CD4-positive, CD25-positive, alpha-beta regulatory T cell (primary cell): ENCODE results near the gene ETDA. TPM values are rescaled to one million over a fixed set of nuclear protein-coding genes. Genes with fewer than 3 reads are reported as not detected.
"Not testable (repeated sequence)": the region's sequence is repeated elsewhere in the genome, so short reads cannot be mapped to it uniquely, and the experiment has no call there.

Experiments used
- ATAC-seq, 2 donors: fragments of 150-1000 bp; cut with Tn5 transposase; one replicate each; pipeline ENCODE4 v1.10.0; 2021; ENCODE audit warnings: low read depth in 2 of 2, moderate number of reproducible peaks in 2 of 2, moderate library complexity in 1 of 2
- DNase-seq, 3 donors: peaks; one replicate each; pipeline versions ENCODE4 v3.0.0 to v3.0.0-alpha.2; 2012 to 2022; ENCODE audit warnings: mixed read lengths in 1 of 3
- H3K27ac ChIP-seq: one replicate; pipeline ENCODE4 v1.7.0; 2013; ENCODE audit warnings: mild to moderate bottlenecking, low read length; ENCODE audit not compliant: insufficient read depth, poor library complexity, severe bottlenecking
- H3K27me3 ChIP-seq: one replicate; pipeline ENCODE4 v1.7.0; 2013; ENCODE audit warnings: low read length; ENCODE audit not compliant: control insufficient read depth, insufficient read depth
- H3K36me3 ChIP-seq: one replicate; pipeline ENCODE4 v1.7.0; 2013; ENCODE audit warnings: mild to moderate bottlenecking, low read length, moderate library complexity; ENCODE audit not compliant: control insufficient read depth, insufficient read depth
- H3K4me1 ChIP-seq: 2 replicates; pipeline ENCODE4 v1.7.0; 2013; ENCODE audit warnings: mild to moderate bottlenecking, low read length; ENCODE audit not compliant: insufficient read depth, control insufficient read depth, poor library complexity, severe bottlenecking
- H3K4me3 ChIP-seq: one replicate; pipeline ENCODE4 v1.7.0; 2013; ENCODE audit warnings: low read depth, mild to moderate bottlenecking, low read length, moderate library complexity
- H3K9me3 ChIP-seq, 2 experiments: 1 replicate in 1 of 2; 2 replicates in 1 of 2; pipeline ENCODE4 v1.7.0; 2013; ENCODE audit warnings: low read length in 2 of 2, mild to moderate bottlenecking in 1 of 2, moderate library complexity in 1 of 2; ENCODE audit not compliant: control insufficient read depth in 2 of 2
- H3K27ac Mint-ChIP-seq, 3 donors: one replicate each; pipeline ENCODE4 v1.8.0; 2020 to 2022; ENCODE audit warnings: mild to moderate bottlenecking in 3 of 3, mixed read lengths in 3 of 3, moderate library complexity in 2 of 3
- H3K27me3 Mint-ChIP-seq: one replicate; pipeline ENCODE4 v1.8.0; 2022; ENCODE audit warnings: mild to moderate bottlenecking, mixed read lengths
- H3K36me3 Mint-ChIP-seq: one replicate; pipeline ENCODE4 v1.8.0; 2020; ENCODE audit warnings: mixed read lengths
- H3K4me1 Mint-ChIP-seq, 4 donors: one replicate each; pipeline ENCODE4 v1.8.0; 2020 to 2022; ENCODE audit warnings: mixed read lengths in 4 of 4, mild to moderate bottlenecking in 1 of 4
- H3K4me3 Mint-ChIP-seq, 4 donors: one replicate each; pipeline ENCODE4 v1.8.0; 2020 to 2022; ENCODE audit warnings: mild to moderate bottlenecking in 4 of 4, mixed read lengths in 4 of 4, moderate library complexity in 3 of 4
- H3K9me3 Mint-ChIP-seq, 7 donors: one replicate each; pipeline ENCODE4 v1.8.0; 2020 to 2022; ENCODE audit warnings: mixed read lengths in 7 of 7, mild to moderate bottlenecking in 3 of 7, moderate library complexity in 2 of 7
- polyA plus RNA-seq, 4 donors: library from polyadenylated mRNA; unstranded; fragments of 300-500 nt; fragmentation: Illumina TruSeq; gene quantifications; one replicate each; pipeline ENCODE4 v1.2.3, GENCODE V29; 2021
- total RNA-seq: library from RNA; stranded (reverse); gene quantifications from one replicate; pipeline ENCODE4 v1.2.3, GENCODE V29; 2022

The ETDA gene
- total RNA-seq (not detected), polyA plus RNA-seq (not detected)

DNA sequence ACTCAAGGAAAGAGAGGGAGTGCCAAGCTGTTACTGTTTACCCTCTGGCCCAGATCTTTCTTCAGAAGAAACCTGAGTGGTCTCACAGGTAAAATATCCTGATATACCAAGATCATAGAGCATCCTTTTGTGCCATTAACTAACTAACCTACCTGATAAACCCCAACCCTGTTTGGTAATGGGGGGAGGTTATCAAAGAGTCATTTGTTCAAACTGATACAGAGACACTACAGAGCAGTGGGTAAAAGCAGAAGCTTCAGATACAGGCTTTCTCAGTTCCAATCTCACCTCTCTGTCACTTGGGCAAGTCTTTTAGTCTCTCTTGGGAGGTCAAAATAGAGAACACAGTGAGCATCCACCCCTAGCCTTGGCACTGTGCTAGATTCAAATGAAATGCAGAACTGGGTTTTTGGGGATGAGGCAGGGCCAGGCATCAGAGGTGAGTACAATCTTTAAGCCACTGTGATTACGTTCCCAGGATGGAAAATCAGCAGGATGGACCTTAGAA lies at the start of gene ETDA:
Gene ETDA (plus strand): TSS at position 51 of the 508 bp plus-strand sequence. CDS start 1,216 bp downstream, outside the sequence.
- not testable (repeated sequence) for ATAC-seq, H3K4me1 ChIP-seq, H3K36me3 ChIP-seq, H3K4me3 Mint-ChIP-seq, H3K27me3 ChIP-seq, H3K27ac Mint-ChIP-seq, H3K36me3 Mint-ChIP-seq, H3K4me1 Mint-ChIP-seq, H3K4me3 ChIP-seq, H3K9me3 Mint-ChIP-seq, H3K27ac ChIP-seq, DNase-seq, H3K9me3 ChIP-seq, H3K27me3 Mint-ChIP-seq

DNA sequence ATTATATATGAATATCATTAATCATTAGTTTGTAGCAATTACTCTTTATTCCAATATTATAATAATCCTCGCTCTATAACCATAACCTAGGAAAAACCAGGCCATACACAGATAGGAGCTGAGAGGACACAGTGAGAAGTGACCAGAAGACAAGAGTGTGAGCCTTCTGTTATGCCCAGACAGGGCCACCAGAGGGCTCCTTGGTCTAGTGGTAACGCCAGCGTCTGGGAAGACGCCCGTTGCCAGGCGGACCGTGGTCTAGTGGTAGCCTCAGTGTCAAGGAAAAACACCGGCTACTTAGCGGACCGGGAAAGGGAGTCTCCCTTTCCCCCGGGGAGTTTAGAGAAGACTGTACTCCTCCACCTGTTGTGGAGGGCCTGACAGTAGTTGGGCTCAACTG lies 45.4 kb upstream of the ETDA start:
- H3K9me3 Mint-ChIP-seq, H3K36me3 ChIP-seq, H3K4me1 ChIP-seq, DNase-seq, H3K4me1 Mint-ChIP-seq, H3K4me3 Mint-ChIP-seq, H3K27ac ChIP-seq, H3K9me3 ChIP-seq, H3K4me3 ChIP-seq, ATAC-seq, H3K36me3 Mint-ChIP-seq, H3K27ac Mint-ChIP-seq: not testable (repeated sequence)
- peaks cover 10% of the 10 kb centered on the region for H3K27me3 ChIP-seq
- peaks cover 29% of the 10 kb centered on the region for H3K27me3 Mint-ChIP-seq

DNA sequence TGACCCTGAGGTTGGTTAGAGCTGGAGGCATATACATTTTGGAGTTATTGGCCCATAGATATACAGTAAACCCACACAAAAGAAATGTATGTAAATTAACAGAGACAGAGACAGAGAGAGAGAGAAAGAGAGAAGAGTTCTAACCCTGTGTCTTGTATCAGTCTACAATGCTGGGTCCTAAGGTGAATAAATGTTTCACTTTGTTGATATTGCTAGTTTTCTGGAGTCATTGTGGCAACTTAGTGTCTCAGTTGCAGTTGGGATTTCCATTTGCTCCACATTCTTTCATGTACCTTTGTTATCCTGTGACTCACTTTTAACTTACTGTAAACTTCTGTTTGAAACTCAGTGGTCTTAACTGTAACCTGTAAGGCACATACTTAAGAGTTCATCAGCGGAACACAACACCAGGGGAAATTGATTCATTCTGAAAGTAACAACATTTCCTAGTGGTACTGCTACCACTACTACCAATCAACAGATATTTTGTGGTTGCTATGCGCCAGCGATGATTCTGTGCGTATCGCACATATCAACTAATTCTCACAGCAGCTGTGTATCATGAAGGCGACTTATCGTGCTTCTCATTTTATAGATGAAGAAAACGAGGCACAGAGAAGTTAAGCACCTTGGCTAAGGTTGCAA lies 38.5 kb upstream of the ETDA start:
- H3K4me1 Mint-ChIP-seq, result peaks cover 0 to 13% (median 6%) of the 10 kb centered on the region in 4 donors

DNA sequence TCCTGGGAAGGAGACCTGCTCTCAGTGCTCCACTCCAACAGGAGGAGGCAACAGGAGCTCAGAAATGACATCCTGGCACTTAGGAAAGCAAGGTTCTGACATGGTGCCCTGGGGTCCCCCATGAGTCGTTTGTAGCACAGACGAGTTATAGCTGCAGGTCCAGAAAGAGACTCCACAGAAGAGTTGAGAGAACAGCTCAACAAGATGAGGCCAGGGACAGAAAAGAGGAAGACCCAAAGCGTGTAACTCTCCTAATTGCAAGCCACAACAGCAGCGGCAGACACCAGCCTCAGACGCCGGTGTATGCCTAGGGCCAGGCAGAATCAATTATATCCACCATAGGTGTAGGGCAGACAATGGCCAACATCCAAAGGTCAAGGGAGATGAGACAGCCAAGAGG lies 5.9 kb upstream of the ETDA start:
- H3K9me3 ChIP-seq, H3K27ac Mint-ChIP-seq, H3K4me3 Mint-ChIP-seq, H3K27me3 ChIP-seq, H3K4me1 Mint-ChIP-seq, H3K4me3 ChIP-seq, H3K36me3 ChIP-seq, H3K9me3 Mint-ChIP-seq, H3K27ac ChIP-seq, ATAC-seq, H3K36me3 Mint-ChIP-seq, H3K4me1 ChIP-seq, DNase-seq, H3K27me3 Mint-ChIP-seq: not testable (repeated sequence)

More for the DNA sequence above, 38.5 kb upstream of the ETDA start:
- Histone ChIP-seq H3K4me1 (no peaks in the 10 kb centered on the region), H3K36me3 (no peaks in the 10 kb centered on the region), H3K27ac (peak overlapping the region; percentile 23), H3K4me3 (peak overlapping the region; percentile 26), H3K27me3 (no peaks in the 10 kb centered on the region), H3K9me3 (no peaks in the 10 kb centered on the region)
- Mint-ChIP-seq H3K9me3 (no peaks in the 10 kb centered on the region), H3K4me3 (peak overlapping the region in 2 of 4 donors; percentile 30 to 78), H3K27me3 (no peaks in the 10 kb centered on the region), H3K36me3 (no peaks in the 10 kb centered on the region), H3K27ac (peak overlapping the region; percentile 33 to 84 (median 56))
- DNase-seq, result peak; percentile 3 to 70 (median 59)
- peak; percentile 82 to 85 for ATAC-seq

DNA sequence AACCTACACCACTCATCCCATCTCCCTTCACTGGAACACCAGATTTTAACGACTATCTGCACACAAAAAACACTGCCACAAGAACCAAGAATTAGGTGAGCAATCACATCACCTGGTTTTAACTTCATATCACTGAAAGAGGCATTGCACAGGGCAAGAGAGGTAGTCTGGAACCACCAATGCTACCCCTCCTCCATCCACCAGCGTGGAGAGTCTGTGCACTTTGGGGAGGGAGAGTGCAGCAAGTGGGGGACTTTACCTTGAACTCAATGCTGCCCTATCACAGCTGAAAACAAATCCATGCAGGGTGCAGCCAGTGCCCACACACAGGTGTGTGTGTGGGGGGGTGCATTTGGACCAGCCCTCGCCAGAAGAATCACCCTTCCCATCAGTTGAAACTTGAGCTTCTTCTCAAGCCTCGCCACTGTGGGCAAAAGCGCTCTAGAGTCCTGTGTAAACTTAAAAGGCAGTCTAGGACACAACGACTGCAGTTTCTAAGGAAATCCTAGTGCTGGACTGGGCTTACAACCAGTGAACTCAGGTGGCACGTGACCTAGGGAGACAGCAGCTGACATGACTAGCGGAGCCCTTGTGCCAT lies 4.3 kb downstream of the ETDA start:
- DNase-seq, H3K4me1 ChIP-seq, H3K4me1 Mint-ChIP-seq, H3K9me3 ChIP-seq, H3K9me3 Mint-ChIP-seq, H3K27me3 Mint-ChIP-seq, ATAC-seq, H3K4me3 ChIP-seq, H3K27ac ChIP-seq, H3K36me3 ChIP-seq, H3K27ac Mint-ChIP-seq, H3K27me3 ChIP-seq, H3K4me3 Mint-ChIP-seq, H3K36me3 Mint-ChIP-seq: not testable (repeated sequence)

DNA sequence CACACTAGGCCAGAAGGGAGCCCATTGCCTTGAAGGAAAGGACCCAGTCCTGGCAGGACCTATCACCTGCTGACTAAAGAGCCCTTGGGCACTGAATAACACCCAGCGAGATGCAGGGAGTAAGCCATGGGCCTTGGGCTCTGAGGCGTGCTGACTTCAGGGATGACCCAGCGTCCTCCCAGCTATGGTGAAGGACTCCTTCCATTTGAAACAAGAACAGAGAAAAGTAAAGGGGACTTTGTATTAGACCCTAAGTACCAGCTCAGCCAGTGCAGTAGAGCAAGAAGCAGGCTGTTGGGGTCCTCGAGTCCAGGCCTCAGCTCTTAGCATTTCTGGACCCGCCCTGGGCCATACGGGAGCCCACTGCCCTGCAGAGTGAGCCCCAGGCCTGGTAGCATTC lies 5.1 kb downstream of the ETDA start:
- Histone ChIP-seq H3K36me3 (no peaks in the 10 kb centered on the region), H3K27me3 (no peaks in the 10 kb centered on the region), H3K4me1 (no peaks in the 10 kb centered on the region), H3K27ac (no peak overlapping the region), H3K9me3 (no peaks in the 10 kb centered on the region), H3K4me3 (no peak overlapping the region)
- peaks cover 0 to 2% (median 0%) of the 10 kb centered on the region in 7 donors for H3K9me3 Mint-ChIP-seq
- DNase-seq, result no peak
- H3K36me3 Mint-ChIP-seq, result no peaks in the 10 kb centered on the region
- no peak overlapping the region for H3K27ac Mint-ChIP-seq
- ATAC-seq, result no peak
- H3K27me3 Mint-ChIP-seq, result no peaks in the 10 kb centered on the region
- no peaks in the 10 kb centered on the region for H3K4me1 Mint-ChIP-seq
- H3K4me3 Mint-ChIP-seq, result no peak overlapping the region

DNA sequence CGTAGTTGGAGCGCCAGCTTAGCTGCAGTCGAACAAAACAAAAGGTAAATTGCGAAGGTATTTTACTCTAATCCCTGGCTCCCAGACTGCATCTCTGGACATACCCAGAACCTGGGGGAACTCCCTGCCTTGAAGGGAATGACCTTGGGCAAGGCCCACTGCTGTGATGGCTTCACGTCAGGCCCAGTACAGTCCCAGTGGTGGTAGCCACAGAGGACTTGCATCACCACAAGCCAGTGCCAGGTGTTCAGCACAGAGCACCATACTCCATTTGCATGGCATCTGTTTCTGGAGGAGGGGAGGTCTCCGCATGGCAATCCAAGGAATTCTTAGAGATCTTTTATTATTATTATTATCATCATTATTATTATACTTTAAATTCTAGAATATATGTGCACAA lies 5.6 kb downstream of the ETDA start:
- Histone ChIP-seq H3K27me3 (no peaks in the 10 kb centered on the region), H3K9me3 (no peaks in the 10 kb centered on the region), H3K4me3 (no peak overlapping the region), H3K27ac (no peak overlapping the region), H3K4me1 (no peaks in the 10 kb centered on the region), H3K36me3 (no peaks in the 10 kb centered on the region)
- Mint-ChIP-seq H3K4me3 (no peak overlapping the region), H3K27ac (no peak overlapping the region), H3K36me3 (no peaks in the 10 kb centered on the region), H3K9me3 (peaks cover 0 to 2% (median 0%) of the 10 kb centered on the region in 7 donors), H3K27me3 (no peaks in the 10 kb centered on the region), H3K4me1 (no peaks in the 10 kb centered on the region)
- no peak for DNase-seq
- ATAC-seq, result no peak

DNA sequence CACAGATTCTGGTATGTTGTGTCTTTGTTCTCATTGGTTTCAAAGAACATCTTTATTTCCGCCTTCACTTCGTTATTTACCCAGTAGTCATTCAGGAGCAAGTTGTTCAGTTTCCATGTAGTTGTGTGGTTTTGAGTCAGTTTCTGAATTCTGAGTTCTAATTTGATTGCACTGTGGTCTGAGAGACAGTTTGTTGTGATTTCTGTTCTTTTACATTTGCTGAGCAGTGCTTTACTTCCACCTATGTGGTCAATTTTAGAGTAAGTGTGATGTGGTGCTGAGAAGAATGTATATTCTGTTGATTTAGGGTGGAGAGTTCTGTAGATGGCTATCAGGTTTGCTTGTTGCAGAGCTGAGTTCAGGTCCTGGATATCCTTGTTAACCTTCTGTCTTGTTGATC lies 9.1 kb downstream of the ETDA start:
- H3K9me3 ChIP-seq, H3K4me1 ChIP-seq, H3K27ac ChIP-seq, H3K4me1 Mint-ChIP-seq, H3K27me3 Mint-ChIP-seq, H3K27me3 ChIP-seq, DNase-seq, H3K27ac Mint-ChIP-seq, H3K36me3 ChIP-seq, H3K9me3 Mint-ChIP-seq, H3K4me3 ChIP-seq, H3K4me3 Mint-ChIP-seq, H3K36me3 Mint-ChIP-seq, ATAC-seq: not testable (repeated sequence)
